KOPT-K1 (cell line): ENCODE results near the gene LASP1.
"Not testable (repeated sequence)": the region's sequence is repeated elsewhere in the genome, so short reads cannot be mapped to it uniquely, and the experiment has no call there.

Experiments
- H3K27ac ChIP-seq: fragments of 200-600 bp; sonication (generic); 2 replicates; pipeline ENCODE4 v1.5.1; 2016; ENCODE audit warnings: antibody characterized with exemption, mild to moderate bottlenecking, low read depth, low read length; ENCODE audit not compliant: poor library complexity, severe bottlenecking
- H3K36me3 ChIP-seq: fragments of 200-600 bp; sonication (generic); 2 replicates; pipeline ENCODE4 v1.5.1; 2017; ENCODE audit warnings: antibody characterized with exemption, mild to moderate bottlenecking, low read length, moderate library complexity; ENCODE audit not compliant: insufficient read depth
- H3K9me3 ChIP-seq: fragments of 200-600 bp; sonication (generic); 2 replicates; pipeline ENCODE4 v1.5.1; 2017; ENCODE audit warnings: antibody characterized with exemption, low read length, mild to moderate bottlenecking; ENCODE audit not compliant: insufficient read depth, poor library complexity, severe bottlenecking

LASP1 gene

DNA sequence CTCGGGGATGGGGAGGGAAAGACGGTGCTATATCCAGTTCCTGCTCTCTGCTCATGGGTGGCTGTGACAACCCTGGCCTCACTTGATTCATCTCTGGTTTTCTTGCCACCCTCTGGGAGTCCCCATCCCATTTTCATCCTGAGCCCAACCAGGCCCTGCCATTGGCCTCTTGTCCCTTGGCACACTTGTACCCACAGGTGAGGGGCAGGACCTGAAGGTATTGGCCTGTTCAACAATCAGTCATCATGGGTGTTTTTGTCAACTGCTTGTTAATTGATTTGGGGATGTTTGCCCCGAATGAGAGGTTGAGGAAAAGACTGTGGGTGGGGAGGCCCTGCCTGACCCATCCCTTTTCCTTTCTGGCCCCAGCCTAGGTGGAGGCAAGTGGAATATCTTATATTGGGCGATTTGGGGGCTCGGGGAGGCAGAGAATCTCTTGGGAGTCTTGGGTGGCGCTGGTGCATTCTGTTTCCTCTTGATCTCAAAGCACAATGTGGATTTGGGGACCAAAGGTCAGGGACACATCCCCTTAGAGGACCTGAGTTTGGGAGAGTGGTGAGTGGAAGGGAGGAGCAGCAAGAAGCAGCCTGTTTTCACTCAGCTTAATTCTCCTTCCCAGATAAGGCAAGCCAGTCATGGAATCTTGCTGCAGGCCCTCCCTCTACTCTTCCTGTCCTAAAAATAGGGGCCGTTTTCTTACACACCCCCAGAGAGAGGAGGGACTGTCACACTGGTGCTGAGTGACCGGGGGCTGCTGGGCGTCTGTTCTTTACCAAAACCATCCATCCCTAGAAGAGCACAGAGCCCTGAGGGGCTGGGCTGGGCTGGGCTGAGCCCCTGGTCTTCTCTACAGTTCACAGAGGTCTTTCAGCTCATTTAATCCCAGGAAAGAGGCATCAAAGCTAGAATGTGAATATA lies 50.8 kb downstream of the LASP1 start:
- Histone ChIP-seq H3K27ac (no peak overlapping the region), H3K9me3 (no peaks in the 10 kb centered on the region), H3K36me3 (peaks cover 57% of the 10 kb centered on the region)

DNA sequence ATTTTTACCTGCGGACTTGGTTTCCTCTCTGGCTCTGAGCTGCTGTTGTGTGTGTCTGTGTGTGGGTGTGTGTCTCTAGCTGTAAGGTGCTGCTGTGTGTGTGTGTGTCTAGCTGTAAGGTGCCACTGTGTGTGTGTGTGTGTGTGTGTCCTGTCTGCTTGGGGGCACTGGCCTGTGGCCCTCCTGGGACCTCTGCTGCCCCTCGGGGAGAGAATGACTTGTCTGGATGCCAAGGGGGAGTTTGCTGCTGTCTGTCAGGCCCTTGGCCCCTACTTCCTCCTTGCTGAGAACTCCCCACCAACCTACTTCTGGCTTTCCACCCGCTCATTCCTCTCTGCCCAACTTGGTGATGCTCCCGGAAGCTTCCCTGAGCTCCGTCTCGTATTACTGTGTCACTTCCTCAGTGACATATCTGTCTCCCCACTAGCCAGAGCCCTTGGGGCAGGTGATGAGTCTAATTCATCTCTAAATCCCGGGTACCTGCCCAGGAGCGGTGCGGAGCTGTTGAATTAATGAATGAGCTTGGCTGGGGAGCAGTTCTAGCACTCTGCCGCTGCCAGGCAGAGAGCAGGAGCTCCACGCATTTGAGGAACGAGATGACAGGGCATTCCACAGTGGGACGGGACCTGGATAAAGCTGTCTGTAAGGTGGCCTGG lies 52.0 kb downstream of the LASP1 start:
- Histone ChIP-seq H3K36me3 (peaks cover 44% of the 10 kb centered on the region), H3K27ac (no peak overlapping the region), H3K9me3 (no peaks in the 10 kb centered on the region)

DNA sequence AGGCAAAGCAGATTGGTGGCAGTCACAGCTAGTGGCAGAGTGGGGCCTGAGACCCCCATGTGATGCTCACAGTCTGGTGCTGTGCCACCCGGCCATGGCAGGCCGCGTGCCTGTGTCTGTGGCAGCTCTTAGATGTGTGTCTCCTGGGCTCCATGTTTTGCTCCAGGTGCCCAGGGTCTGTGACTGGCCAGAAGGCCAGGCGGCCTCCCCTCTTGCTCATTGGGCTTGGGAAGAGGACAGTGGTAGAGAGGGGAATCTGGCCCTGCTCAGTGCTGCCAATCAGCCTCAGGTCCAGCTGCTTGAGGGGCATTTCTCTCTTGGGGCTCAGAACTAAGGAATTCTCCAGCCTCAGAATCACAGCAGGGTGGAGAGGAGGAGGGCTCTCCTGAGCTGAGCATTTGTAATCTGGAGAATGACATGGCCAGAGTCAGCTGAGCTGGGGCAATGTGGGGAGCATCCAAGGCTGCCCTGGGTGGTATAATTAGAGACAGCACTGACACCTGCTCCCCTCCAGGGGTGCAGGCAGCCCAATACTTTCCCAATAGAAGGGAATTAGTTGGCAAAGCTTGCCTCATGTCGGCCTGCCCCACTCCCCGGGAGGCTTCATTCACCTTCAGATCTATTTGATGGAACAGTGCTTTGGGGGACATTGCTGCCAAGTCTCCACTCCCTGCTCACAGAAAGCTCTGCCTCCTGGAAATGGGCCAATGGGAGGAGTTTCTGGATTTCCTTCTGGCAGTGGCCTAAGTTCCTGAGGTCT lies 52.9 kb downstream of the LASP1 start:
- Histone ChIP-seq H3K27ac (no peak overlapping the region), H3K36me3 (peaks cover 36% of the 10 kb centered on the region), H3K9me3 (no peaks in the 10 kb centered on the region)

DNA sequence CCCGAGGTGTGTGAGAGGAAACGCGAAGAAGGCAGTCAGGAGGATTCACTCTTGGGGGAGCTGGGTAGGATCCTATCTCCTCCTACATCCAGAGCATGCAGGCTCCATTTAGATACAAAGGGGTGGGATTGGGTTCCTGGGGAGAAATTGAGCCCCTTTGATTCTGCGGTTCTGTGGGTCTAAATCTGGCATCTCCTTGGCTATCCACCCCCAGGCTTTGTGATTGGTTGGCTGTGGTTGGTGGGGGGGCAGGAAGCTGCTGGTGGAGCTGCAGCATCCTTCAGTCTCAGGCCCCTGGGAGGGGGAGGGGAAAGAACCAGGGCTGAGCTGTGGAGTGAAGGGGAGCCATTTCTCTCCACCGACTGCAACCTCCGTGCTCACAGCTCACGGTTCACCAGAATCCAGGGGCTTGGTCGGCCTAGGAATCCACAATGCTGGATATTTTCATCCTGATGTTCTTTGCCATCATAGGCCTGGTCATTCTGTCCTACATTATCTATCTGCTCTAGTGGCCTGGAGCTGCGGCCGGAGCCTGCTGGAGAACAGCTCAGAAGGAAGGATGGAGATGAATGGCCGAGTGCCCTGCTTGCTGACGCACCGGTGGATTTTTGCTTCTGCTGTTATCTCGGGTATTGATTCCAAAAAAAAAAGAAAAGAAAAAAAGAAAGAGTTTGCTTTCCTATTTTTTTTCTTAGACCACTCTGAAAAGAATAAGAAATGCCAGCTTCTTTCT lies 55.6 kb downstream of the LASP1 start, which contains the start of gene LASP1NB:
Gene LASP1NB (plus strand): TSS at position 352 of the 733 bp plus-strand sequence.
- Histone ChIP-seq H3K36me3 (peaks cover 9% of the 10 kb centered on the region), H3K9me3 (no peaks in the 10 kb centered on the region), H3K27ac (peak within 1 kb of the TSS; percentile 65)

DNA sequence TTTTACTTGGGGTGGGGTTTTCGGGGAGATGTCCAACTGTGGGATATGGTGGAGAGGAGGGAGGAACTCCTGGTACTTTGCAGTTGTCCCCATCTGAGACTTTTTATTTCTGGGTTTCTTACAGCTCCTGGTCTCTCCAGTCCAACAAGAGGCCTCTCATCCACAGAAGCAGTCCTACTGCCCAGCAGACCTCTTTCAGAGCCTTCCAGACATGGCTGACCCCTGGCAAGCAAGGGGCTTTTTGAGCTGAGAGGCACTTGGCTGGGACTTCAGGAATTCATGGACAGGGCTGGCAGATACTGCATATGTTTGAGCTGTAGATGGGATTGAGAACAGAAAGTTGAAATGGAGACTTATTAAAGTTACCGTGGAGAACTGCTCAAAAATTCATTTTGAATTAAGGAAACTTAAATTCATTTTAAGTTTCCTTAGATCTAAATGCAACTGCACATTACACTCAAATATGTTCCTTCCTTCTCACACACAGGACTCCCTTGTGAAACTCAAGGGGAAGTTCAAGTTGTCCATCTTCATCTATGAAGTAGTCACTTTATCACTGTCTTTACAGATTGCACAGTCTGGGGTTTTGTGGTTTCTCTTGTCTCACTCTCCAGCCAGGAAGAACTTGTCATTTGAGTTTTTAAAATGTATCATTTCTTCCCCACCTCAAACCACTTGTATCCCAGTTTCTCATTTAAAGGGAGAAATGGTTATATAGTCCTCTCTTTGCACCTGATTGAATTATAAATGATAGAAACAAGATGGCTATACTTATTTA lies 56.6 kb downstream of the LASP1 start:
- H3K27ac ChIP-seq, result peak overlapping the region; percentile 65
- no peaks in the 10 kb centered on the region; the same call in 1 of the 2 replicates for H3K36me3 ChIP-seq
- no peaks in the 10 kb centered on the region for H3K9me3 ChIP-seq

DNA sequence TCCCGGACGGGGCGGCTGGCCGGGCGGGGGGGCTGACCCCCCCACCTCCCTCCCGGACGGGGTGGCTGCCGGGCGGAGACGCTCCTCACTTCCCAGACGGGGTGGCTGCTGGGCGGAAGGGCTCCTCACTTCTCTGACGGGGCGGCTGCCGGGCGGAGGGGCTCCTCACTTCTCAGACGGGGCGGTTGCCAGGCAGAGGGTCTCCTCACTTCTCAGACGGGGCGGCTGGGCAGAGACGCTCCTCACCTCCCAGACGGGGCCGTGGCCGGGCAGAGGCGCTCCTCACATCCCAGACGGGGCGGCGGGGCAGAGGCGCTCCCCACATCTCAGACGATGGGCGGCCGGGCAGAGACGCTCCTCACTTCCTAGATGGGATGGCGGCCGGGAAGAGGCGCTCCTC lies 60.9 kb downstream of the LASP1 start:
- not testable (repeated sequence) for H3K9me3 ChIP-seq, H3K36me3 ChIP-seq, H3K27ac ChIP-seq

DNA sequence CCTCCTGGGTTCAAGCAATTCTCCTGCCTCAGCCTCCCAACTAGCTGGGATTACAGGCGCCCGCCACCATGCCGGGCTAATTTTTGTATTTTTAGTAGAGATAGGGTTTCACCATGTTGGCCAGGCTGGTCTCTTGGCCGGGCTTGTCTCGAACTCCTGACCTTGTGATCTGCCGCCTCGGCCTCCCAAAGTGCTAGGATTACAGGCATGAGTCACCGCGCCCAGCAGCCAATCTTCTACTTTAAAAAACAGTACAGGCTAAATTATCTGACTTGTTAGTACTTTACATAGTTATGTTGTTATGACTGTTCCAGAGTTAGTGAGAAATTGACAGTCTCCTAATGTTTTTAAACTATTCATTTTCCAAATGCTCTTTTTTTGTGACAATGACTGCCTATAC lies 64.1 kb downstream of the LASP1 start:
- H3K27ac ChIP-seq, H3K36me3 ChIP-seq, H3K9me3 ChIP-seq: not testable (repeated sequence)

DNA sequence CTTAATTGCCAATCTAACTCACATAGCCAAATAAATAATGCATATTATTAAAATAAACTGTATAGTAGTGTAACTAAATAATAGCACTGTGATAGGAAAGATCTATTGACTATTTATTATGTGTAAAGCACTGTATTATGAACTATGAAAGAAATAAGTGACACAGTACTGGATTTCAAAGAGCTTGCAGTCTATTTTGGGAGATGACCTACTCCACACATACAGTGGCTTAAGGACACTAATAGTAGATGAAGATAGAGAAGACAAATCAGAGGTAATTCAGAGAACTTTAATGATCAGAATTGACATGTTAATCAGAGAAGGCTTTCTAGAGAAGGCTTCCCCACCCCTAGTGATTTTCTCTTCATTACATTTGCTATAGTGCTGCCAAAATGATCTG lies 70.1 kb downstream of the LASP1 start:
- Histone ChIP-seq H3K36me3 (no peaks in the 10 kb centered on the region), H3K9me3 (no peaks in the 10 kb centered on the region)

DNA sequence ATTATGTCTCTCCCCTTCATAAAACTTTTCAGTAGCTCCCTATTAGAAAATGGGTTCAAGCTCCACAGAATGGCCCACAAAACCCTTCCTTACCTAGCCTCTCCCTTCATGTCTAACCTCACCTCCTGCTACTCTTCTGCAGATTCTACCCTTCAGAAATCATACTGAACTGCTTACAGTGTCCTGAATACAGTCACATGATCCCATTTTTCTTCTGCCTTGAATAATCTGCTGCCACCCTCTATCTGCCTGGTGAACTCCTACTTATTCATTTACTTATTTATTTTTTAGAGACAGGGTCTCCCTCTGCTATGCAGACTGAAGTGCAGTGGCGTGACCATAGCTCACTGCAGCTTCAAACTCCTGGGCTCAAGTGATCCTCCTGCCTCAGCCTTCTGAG lies 70.5 kb downstream of the LASP1 start:
- H3K36me3 ChIP-seq, result no peaks in the 10 kb centered on the region
- no peak overlapping the region for H3K27ac ChIP-seq
- no peaks in the 10 kb centered on the region for H3K9me3 ChIP-seq

More for the DNA sequence above, 70.1 kb downstream of the LASP1 start:
- no peak overlapping the region for H3K27ac ChIP-seq

DNA sequence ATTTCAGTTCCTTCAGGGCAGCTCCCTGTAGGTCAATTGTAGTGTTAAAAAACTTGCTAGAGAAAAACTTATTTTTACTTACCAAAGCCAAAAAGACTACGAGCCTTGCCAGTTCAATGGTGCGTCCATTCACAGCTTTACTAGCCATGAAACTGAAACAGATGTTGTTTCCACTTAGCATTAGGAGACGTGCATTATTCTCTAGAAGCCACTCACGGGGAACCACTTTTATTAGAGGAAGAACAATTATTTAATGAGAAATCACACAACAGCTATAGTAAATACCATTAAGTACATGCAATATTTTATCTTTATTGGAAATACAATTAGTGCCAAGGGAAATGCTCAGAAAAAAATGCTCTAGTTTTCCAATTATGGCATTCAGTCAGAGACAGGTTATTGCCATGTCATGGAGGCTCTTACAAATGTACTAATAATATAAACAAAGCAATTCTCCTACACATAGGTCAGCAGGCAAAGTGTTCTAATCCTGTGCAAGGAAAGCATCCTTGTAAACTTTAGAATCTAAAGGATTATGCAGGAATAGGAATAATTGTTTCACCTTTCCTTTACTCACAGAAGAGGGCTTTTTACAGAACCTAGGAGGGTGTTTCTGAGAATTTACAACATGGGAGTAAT lies 73.0 kb downstream of the LASP1 start:
- H3K27ac ChIP-seq, result no peak overlapping the region
- no peaks in the 10 kb centered on the region for H3K36me3 ChIP-seq
- H3K9me3 ChIP-seq, result no peaks in the 10 kb centered on the region

DNA sequence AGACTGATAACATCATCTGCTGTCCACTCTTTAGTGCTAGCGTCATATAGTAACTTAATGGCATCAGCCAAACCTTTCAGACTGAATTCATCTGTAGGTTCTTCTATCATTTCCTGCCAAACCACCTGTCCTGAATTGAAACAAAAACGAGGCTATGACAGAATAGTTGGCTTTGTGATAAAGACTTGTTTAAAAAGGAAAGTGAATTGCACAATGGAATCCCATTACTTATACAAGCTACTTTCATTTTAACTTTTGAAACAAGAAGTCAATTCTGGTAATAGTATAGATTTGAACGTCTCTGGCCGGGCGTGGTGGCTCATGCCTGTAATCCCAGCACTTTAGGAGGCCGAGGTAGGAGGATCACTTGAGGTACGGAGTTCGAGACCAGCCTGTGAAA lies 73.7 kb downstream of the LASP1 start:
- no peak overlapping the region for H3K27ac ChIP-seq
- no peaks in the 10 kb centered on the region for H3K9me3 ChIP-seq
- H3K36me3 ChIP-seq, result no peaks in the 10 kb centered on the region

DNA sequence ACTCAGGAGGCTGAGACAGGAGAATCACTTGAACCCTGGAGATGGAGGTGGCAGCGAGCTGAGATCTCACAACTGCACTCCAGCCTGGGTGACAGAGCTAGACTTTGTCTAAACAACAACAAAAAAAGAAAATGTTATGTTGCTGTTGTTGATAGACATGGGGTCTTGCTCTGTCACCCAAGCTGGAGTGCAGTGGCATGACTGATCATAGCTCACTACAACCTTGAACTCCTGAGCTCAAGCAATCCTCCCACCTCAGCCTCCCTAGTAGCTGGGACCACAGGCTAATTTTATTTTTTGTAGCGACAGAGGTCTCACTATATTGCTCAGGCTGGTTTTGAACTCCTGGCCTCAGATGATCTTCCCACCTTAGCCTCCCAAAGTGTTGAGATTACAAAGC lies 77.3 kb downstream of the LASP1 start:
- H3K27ac ChIP-seq, result no peak overlapping the region
- H3K9me3 ChIP-seq, result no peaks in the 10 kb centered on the region

DNA sequence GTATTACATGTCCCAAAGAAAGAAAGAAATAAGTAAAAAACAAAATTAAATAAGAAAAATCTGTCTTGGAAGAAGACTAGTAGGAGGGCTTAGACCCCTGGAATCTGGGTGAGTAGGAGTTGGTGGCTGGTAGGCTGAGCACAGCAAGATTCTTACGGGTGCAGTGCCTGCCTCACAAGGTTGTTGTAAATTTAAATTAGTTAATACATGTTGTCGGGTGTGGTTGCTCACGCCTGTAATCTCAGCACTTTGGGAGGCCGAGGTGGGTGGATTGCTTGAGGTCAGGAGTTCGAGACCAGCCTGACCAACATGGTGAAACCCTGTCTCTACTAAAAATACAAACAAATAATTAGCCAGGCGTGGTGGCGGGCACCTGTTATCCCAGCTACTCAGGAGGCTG lies 83.9 kb downstream of the LASP1 start:
- H3K9me3 ChIP-seq, H3K36me3 ChIP-seq, H3K27ac ChIP-seq: not testable (repeated sequence)

More for the DNA sequence above, 77.3 kb downstream of the LASP1 start:
- H3K36me3 ChIP-seq, result no peaks in the 10 kb centered on the region

DNA sequence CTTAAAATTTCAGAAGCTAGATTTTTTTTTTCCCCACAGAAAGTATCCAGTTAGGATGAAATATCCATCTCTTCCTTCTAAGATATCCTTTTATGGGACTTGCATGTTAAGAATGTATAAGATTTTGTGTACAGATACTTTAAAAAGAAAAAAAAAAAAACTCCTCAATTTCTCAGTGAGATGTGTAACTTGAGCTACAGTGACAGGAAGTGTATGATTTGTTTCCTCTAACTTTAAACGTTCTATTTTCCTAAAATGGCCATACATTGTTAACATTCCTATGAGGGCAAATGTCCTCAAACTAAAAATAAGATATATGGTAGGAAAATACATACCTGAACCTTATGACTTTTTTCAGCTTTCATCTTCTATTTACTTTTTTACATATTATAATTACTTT lies 88.5 kb downstream of the LASP1 start:
- Histone ChIP-seq H3K27ac (no peak overlapping the region), H3K36me3 (no peaks in the 10 kb centered on the region), H3K9me3 (no peaks in the 10 kb centered on the region)
